Islet precursor cell (in vitro differentiated cells): ENCODE measurements around the gene NPEPL1.
A peak's percentile ranks its signal among the peaks of the same experiment; 100 is the strongest.

ENCODE experiments used
- DNase-seq: peaks from one replicate; pipeline ENCODE4 v3.0.0-alpha.2; 2018

NPEPL1 gene

DNA sequence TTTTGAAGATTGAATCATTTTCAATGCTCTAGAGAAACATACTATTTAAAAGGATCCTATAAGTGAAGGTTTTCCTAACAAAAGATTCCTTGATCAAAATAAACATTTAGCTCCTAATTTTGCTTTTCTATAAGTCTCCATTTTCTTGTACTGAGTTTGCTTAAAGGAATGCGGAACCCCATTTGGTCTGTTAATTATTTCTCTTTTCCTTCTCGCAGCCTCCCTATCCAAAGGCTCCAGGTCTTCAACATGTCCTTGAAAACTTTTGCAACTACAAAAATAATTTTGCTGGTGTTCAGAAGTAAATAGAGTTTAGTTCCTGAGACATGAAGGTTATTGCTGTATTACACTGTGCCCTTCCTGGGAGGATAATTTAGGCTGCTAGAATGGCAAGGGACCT lies 8.3 kb upstream of the NPEPL1 start:
- DNase-seq, result no peak

DNA sequence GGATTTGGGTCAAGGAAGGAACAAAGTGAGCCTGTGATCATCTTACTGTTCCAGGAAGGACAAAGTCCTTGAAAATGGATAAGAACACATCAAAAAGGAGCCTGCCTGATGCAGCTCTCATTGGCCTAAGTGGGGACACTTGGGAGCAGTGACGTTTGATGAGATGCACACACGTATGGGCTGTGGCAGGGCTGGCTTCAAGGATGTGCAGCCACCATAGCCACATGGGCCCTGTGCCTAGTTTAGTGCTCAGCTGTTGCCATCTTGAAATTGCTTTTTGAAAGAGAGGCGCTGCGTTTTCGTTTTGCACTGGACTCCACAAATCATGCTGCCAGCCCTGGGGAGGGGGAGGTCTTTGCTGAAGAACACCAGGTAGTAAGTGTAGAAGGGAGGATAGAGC lies 6.6 kb upstream of the NPEPL1 start:
- no peak for DNase-seq

DNA sequence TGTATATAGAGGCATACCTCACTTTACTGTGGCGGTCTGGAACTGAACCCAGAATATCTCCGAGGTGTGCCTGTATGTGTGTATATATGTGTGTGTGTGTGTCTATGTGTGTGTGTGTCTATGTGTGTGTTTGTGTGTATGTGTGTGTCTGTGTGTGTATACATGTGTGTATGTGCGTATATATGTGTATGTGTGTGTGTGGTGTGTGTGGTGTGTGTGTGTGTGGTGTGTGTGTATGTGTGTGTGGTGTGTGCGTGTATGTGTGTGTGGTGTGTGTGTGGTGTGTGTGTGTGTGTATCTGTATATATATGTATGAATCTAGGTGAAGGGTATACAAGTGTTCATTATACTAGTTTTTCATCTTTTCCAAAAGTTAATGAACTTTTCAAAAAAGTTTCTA lies 4.2 kb upstream of the NPEPL1 start:
- no peak for DNase-seq

DNA sequence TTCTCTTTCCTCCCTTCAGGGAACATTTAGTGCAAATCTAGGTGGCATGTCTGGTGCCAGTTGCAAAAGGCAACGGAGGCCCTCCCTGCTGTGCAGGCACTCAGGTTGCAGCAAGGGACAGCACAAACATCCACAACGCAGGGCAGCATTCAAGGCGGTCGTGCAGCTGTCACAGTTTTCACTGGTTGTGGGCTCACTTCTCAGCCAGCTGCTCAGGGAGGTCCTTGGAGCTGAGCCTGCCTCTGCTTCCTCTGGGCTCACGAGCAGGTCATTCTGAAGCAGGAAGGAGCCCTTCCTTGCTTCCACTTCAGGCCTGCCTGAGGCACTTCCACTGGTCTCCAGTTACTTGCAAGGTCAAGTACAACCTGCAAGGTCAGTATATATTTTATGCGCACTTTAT lies 3.8 kb upstream of the NPEPL1 start:
- no peak for DNase-seq

DNA sequence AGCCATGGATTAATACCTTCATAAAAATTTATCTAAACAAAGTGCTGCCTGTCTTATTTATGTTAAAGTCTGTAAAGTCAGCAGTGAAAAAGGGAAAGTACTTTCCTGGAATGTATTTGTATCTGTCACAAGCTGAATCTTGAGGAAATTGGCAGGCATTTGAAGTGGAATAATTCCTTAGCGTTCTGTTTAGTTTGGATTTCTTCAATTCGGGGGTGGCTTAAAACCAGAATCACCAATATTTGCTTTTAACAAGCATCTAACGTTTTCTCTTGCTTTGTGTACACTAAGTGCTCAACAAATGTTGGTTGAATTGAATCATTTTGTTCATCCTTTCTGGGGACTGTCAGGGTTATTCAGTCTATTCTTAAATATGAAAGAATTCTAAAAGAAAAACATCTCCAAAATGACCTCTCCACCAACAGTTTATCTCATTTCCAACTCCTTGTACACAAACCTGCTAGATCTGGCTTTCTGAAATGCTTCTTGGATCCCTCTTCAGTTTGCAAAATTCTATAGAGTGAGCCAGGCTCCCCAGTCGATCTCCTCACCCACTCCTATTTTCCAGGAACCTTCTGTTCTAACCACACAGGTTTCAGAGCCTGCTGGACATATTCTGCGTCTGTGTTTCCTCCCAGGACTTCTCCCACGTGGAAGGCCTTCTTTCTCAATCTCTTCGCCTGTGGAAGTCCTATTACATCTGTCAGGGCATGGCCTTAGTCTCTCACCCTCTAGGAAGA lies 2.0 kb upstream of the NPEPL1 start:
- DNase-seq, result peak; percentile 49

DNA sequence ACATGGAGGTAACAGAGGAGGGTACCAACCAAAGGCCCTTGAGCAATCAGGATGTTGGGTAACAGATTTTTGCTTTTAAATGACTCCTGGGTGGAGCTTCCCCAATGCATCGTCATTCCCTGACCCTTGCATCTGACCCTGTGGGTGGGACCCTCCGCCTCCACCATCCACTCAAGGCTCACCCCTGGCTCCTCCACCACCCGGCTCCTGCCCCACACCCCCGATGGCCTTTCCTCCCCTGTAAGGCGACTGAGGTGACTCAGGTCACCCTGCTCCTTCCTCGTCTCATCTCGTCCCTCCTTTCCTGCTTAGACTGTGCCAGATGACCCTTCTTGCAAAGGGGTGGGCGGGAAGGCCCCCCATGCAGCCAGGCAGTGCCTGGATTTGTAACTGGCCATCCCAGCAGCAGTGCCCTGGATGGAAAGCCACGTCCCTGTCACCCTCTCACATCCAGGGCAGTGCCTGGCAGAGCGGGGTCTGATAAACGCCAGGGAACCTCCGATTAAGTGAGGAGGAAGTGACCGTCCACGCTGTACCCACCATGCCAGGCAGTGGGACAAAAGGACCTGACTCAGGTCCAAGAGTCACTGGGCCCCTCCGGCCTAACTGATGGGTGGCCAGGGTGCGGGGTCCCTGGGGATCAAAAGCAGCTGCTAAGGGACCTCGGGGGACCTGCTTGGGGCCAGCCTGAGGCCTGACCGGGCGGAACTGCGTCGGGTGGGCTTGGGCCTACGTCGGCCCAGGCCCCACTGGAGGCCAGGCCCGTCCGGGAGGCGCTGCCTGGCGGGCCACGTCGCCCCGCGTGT lies 624 bp upstream of the NPEPL1 start:
- no peak for DNase-seq

DNA sequence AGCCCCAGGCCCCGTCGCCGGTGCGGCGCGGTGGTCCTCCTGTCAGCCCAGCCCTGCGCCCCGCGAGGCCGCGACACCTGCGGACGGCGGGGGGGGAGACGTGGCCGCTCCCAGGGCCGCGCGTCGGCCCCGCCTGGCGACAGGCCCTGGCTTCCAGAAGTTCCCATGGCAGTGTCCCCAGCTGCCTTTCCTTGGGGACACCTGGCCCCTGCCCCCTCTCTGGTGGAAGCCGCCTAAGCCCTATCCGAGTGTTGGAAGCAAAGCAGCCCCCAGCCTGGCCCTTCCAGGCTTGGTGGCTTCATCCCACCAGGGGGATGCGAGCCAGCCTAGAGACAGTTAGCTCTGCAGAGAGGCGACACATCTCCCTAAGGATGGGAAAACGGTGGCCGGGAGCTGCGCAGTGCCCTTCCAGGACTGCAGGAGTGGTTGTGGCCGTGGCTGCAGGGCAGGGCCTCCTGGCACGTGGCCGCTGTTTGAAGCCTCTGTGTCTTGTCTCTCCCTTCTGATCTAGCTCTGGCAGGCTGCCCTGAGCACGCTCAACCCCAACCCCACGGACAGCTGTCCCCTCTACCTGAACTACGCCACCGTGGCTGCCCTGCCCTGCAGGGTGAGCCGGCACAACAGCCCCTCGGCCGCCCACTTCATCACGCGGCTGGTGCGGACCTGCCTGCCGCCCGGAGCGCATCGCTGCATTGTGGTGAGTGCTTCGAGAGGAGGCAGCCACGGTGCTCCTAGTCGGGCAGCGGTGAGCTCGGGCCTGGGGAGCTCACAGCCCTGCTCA lies 816 bp downstream of the NPEPL1 start:
- DNase-seq, result peak; percentile 60

DNA sequence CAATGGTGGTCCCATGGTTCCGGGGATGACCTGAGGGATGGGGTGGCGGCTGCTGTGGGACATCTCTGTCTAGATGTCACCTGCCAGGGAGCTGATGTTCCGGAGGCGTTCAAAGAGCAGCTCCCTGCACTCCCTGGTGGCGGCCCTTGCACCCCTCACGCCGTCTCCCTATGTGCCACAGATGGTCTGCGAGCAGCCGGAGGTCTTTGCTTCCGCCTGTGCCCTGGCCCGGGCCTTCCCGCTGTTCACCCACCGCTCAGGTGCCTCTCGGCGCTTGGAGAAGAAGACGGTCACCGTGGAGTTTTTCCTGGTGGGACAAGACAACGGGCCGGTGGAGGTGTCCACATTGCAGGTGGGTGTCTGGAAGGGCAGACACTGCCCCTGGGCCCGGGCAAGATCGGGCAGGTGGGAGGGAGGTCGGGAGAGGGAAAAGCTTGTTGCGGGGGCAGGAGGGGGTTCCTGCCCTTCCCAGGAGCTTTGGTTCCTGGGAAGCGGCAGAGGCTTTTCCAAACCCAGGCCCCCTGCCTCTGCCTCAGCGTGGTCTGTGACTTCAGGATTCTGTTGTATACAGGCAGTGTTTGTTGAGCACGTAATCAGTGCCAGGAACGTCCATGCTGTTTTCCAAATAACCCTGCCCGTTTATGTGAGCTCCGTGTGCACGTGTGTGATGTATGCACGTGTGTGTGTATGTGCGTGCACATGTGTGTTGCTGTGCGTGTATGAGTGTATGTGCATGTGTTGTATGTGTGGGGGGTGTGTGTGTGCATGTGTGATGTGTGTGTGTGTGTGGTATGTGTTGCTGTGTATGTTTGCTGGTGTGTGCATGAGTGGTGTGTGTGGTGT lies 1.9 kb downstream of the NPEPL1 start:
- no peak for DNase-seq

DNA sequence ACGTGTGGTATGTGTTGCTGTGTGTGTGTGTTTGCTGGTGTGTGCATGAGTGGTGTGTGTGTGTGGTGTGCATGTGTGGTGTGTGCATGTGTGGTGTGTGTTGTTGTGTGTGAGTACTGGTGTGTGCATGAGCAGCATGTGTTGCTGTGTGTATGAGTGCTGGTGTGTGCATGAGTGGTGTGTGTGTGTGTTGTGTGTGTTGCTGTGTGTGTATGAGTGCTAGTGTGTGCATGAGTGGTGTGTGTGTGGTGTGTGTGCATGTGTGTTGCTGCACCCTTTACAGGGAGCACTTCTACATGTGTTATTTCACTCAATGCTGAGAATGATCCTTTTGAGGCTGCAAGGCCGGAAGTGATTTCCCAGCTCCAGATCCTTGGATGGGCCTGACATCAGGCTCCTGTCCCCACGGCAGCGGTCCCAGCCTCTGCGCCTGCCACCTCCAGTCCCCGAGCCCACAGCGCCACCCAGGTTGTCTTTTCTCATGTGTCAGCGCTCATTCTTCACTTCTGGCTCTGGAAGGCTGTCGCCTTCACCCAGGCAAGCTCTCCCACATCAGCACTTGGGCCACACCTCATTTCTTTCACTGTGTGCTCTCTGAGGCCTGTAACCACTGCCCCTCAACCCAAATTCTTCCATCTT lies 2.6 kb downstream of the NPEPL1 start:
- no peak for DNase-seq

DNA sequence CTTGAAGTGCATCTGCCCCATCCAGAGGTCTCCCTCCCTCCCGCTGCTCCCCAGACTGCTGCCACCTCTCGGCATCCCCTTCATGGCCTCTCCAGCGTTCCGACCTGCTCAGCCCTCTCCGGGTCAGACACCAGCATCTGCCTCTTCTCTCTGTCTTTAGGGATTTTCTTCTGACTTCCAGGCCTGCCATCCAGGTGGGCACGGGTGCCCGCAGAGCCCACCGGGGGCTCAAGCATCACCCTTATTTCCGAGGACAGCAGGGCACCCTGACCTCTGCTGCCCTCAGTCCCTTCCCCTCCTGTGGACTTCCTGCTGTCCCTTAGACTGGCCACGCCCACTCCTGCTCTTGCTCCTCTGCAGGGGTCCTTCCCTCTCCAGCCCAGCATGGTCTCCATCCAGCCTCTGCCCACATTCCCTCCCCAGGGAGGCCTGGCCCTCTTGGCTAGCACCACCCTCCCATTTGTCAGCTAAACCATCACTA lies 3.3 kb downstream of the NPEPL1 start:
- no peak for DNase-seq

DNA sequence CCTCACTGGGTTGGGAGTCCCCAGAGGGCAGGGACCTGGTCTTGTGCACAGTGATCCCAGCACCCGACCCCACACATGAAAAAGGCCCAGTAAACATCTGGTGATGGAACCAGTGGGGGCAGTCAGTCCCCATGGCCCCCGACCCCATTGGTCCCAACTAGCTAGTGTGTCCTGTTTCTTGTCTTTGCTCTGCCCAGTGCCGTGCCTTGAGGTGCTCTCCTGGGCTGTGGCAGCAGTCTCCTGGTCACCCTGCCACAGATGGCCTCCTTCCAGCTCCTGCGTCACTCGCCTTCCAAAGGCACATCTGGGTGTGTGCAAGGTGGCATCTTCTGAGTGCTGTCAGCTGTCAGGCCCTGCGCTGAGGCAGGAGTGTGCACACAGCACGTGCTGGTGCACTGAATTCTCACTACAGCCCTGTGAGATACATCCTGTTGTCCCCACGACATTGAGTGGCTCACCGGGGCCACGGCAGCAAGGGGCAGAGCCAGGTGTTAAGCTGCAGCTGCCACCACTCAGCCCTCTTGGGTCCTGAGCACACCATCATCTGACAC lies 3.9 kb downstream of the NPEPL1 start:
- DNase-seq, result peak; percentile 27

DNA sequence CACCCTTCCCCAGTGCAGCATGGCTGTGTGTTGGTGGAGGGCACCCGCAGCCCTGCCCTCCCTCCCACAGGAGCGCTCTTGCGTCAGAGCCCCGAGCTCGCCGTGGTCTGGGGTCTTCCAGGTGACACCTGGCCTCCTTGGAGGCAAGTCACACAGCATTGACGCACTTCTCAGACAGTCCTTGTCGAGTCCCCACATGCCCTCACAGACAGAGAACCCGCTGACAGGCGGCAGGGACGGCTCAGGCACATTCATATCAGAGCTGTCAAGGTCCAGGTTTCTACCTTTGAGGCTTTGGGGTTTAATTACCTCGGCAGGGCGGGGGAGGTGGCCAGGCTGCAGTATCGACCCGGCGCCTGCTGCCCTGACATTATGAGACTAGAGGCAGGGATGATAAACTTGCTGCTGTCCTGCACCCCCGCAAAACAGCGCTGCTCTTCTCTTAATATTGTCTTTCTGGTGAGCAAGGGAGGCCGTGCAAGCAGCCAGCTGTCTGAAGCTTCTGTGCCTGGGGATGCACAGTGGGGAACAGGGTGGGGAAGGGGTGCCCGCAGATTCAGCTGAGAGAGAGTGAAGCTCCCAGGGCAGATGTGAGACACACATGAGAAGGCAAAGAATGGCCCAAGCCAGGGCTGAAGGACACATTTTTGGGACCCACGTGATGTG lies 4.7 kb downstream of the NPEPL1 start:
- DNase-seq, result peak; percentile 43

DNA sequence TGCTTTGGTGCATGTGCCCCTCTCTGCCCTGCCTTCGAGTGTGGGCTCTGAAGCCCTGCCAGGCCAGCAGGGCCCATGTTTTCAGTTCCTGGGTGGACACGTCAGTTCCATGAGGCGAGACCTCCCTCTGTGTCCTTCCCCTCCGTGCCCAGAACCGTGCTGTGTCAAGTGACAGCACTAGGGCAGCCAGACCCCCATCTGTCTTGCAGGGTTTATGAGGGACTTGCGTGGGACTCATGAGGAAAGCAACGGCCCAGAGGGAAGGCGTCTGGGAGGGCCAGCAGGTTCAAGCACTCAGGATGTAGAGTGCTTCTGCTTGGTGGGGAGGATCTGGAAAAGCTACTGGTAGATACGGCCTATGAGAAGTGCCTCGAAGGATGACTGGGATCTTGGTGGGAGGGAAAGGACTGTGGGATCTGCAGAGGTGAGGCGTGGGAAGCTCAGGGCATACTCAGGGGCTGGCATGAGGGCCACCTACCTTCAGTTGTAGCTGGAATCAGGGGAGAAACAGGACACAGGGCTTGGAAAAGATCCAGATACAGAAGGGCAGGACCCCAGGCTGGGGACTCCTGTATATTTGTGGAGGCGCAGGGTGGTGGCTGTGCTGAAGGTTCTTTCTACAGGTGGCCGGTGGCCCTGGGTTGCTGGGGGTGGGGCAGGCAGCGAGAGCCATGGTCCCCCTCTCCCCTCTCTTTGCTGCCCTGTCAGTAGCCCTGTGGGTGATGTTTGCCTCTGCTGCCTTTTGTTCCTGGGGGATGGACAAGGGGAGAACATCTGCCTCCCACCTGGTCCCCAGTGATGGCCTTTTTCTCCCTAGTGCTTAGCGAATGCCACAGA lies 5.5 kb downstream of the NPEPL1 start:
- DNase-seq, result peak; percentile 41

DNA sequence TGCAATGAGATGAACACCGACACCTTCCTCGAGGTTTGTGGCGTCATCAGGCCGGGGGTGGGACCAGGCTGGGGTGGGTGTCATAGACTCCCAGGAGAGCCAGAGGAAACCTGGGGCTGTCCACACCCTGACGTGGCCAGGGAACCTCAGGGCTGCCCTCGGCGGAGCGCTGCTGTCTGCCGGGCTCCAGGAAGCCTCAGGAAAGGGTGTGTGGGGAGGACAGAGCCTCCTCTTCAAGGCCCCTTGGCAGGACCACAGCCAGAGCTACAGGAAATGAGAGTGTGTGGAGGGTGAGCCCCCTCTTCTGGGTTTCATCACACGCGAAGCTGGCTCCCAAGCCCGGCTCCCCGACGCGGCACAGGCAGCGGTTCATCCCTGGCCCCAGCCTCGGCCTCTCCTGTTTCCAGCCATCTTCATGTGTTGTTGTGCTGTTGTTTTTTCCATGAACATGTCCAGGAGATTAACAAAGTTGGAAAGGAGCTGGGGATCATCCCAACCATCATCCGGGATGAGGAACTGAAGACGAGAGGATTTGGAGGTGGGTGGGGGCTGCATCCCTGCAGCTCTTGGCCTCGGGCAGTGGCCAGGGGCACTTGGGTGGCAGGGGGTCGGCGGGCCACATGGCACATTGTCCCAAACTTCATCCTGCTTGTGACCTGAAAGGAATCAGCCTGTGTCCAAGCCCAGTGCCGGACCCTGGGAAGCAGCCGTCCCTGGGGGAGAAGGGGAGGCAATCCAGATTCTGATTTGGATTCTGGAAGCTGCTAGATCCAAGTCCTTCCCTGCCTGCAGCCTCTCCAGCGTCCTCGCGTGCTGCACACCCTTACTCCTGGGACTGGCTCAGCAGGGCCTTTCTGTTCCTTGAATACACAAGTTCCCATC lies 6.4 kb downstream of the NPEPL1 start:
- DNase-seq, result peak; percentile 35

DNA sequence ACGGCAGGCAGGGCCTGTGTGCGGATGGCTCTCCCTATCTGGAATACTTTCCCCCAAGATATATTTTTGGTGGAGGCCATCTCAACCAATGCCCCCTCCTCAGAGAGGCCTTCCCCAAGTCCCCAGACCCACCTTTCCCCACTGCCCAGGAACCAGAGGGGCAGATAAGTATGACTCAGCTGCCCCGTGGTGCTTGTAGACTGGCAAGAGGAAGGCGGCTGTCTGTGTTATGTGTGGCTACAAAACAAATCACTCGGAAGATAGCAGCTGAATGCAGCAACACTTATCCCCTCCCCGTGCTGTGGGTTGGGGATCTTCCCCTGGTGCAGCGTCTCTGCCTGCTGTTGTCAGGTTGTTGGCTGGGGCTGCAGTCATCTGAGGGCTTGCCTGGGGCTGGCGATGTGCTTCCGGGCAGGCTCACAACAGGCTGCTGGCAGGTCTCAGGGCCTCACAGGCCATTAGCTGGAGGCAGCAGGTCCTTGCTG lies 7.1 kb downstream of the NPEPL1 start:
- DNase-seq, result peak; percentile 48

DNA sequence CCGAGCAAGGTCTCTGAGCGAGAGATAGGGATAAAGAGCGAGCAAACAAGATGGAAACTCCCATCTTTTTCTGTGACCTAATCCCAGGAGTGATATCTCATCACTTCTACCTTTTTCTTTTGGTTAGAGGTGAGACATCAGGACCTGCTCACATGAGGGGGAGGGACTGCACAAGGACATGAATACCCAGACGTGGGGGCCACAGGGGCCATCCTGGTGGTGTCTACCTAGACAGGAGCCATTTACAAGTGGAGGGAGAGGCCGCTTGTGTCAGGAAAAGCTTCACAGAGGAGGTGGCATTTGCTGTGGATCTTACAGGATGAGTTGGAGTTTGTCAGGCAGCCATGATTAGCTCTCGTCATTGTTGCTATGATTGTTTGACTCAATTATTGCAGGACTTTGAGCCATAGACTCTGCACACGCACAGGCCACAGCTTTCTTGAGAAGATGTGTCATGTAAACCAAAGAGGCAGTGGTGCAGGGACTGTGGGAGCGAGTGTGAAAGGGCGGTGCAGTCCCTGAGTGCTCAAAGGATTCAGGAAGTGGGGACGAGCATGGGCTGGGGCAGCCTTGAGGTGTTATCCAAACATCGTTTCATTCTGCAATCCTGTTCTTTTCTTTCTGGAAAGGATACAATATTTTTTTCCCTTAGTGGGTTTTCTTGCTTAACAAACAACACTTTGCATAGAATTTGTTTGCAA lies 7.7 kb downstream of the NPEPL1 start:
- peak; percentile 37 for DNase-seq

DNA sequence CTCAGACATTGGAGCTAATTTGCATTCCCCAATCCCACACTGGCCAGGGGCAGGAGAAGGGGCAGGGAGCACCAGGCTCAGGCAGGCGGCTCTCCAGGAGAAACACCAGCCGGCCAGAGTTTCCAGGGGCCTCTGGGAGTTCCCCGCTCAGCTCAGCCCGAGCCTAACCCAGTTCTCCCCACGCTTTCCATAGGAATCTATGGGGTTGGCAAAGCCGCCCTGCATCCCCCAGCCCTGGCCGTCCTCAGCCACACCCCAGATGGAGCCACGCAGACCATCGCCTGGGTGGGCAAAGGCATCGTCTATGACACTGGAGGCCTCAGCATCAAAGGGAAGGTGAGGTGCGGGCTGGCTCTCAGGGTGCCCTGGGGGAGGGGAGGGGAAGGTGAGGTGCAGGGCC lies 8.2 kb downstream of the NPEPL1 start:
- DNase-seq, result peak; percentile 34
